KMS-11 (cell line): ENCODE data around the gene ALMS1.
"Not testable (repeated sequence)": the region's sequence is repeated elsewhere in the genome, so short reads cannot be mapped to it uniquely, and the experiment has no call there.

Experiments used
- H2AFZ ChIP-seq: fragments of 200-600 bp; sonication (generic); 2 replicates; pipeline ENCODE4 v1.6.1; 2016; ENCODE audit warnings: antibody characterized with exemption, mixed run types, low read depth
- H3K27ac ChIP-seq: fragments of 200-600 bp; sonication (generic); 2 replicates; pipeline ENCODE4 v1.6.1; 2016; ENCODE audit warnings: mild to moderate bottlenecking, mixed run types
- H3K27me3 ChIP-seq: fragments of 200-600 bp; sonication (generic); 2 replicates; pipeline ENCODE4 v1.6.1; 2017; ENCODE audit warnings: mild to moderate bottlenecking, low read depth, mixed run types, moderate library complexity; ENCODE audit not compliant: insufficient read depth
- H3K36me3 ChIP-seq: fragments of 200-600 bp; sonication (generic); 2 replicates; pipeline ENCODE4 v1.6.1; 2017; ENCODE audit warnings: mild to moderate bottlenecking, mixed run types; ENCODE audit not compliant: insufficient read depth
- H3K4me1 ChIP-seq: fragments of 200-600 bp; sonication (generic); 2 replicates; pipeline ENCODE4 v1.6.1; 2016; ENCODE audit warnings: mild to moderate bottlenecking, low read depth, mixed run types; ENCODE audit not compliant: poor library complexity, severe bottlenecking
- H3K4me2 ChIP-seq: fragments of 200-600 bp; sonication (generic); 2 replicates; pipeline ENCODE4 v1.7.0; 2016; ENCODE audit warnings: mild to moderate bottlenecking, mixed run types
- H3K4me3 ChIP-seq: fragments of 200-600 bp; sonication (generic); IDR thresholded peaks from 2 replicates; pipeline ENCODE4 v1.6.1; 2017; ENCODE audit warnings: low read depth, low read length, mixed read lengths; ENCODE audit not compliant: insufficient read depth
- H3K79me2 ChIP-seq: fragments of 200-600 bp; sonication (generic); 2 replicates; pipeline ENCODE4 v1.6.1; 2016; ENCODE audit warnings: low read depth, mixed run types; ENCODE audit not compliant: insufficient read depth
- H3K9ac ChIP-seq: fragments of 200-600 bp; sonication (generic); 2 replicates; pipeline ENCODE4 v1.6.1; 2016; ENCODE audit warnings: mild to moderate bottlenecking, mixed run types
- H4K20me1 ChIP-seq: fragments of 200-600 bp; sonication (generic); 2 replicates; pipeline ENCODE4 v1.6.1; 2016; ENCODE audit warnings: mild to moderate bottlenecking, mixed run types; ENCODE audit not compliant: insufficient read depth
- TF ChIP-seq, protein P1 (sequence below): fragments of 200-600 bp; sonication (generic); conservative IDR thresholded peaks from 2 replicates; pipeline ENCODE4 v1.6.1; 2017; ENCODE audit warnings: low read depth, mild to moderate bottlenecking, antibody characterized with exemption, low read length, moderate library complexity, mixed read lengths

The ALMS1 gene

DNA sequence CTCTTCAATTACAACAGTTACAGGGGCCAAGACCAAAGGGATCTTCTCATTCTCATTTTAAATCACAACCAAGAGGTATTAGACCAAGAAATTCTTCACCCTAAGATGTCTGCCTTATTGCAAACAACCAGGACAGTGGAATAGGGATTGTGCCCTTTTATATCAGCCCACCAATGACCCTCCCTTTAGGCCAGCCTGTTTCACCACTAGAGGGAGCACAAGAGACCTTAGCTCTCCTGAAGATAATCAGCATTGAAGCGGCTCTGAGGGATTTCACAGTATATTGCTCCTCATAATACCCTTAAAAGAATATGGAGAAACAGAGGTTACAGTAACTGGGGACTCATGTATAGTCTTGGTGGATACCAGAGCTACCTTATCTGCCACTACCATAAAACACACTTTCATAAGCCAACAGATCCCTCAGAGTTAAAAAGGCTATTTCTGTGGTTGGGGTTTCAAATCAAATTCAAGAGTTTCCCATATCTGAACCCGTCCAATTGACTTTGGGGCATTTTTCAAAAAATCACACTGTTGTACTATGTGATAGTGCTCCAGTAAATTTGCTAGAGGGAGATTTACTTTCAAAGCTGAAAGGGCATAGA, 245.1 kb downstream of the ALMS1 start:
- not testable (repeated sequence) for H3K27me3 ChIP-seq, H4K20me1 ChIP-seq, H3K27ac ChIP-seq, H3K4me2 ChIP-seq, H3K9ac ChIP-seq, H3K4me1 ChIP-seq, H3K4me3 ChIP-seq, H2AFZ ChIP-seq, H3K79me2 ChIP-seq, H3K36me3 ChIP-seq
- TF ChIP-seq, protein P1, sequence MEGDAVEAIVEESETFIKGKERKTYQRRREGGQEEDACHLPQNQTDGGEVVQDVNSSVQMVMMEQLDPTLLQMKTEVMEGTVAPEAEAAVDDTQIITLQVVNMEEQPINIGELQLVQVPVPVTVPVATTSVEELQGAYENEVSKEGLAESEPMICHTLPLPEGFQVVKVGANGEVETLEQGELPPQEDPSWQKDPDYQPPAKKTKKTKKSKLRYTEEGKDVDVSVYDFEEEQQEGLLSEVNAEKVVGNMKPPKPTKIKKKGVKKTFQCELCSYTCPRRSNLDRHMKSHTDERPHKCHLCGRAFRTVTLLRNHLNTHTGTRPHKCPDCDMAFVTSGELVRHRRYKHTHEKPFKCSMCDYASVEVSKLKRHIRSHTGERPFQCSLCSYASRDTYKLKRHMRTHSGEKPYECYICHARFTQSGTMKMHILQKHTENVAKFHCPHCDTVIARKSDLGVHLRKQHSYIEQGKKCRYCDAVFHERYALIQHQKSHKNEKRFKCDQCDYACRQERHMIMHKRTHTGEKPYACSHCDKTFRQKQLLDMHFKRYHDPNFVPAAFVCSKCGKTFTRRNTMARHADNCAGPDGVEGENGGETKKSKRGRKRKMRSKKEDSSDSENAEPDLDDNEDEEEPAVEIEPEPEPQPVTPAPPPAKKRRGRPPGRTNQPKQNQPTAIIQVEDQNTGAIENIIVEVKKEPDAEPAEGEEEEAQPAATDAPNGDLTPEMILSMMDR, result peak; percentile 85

DNA sequence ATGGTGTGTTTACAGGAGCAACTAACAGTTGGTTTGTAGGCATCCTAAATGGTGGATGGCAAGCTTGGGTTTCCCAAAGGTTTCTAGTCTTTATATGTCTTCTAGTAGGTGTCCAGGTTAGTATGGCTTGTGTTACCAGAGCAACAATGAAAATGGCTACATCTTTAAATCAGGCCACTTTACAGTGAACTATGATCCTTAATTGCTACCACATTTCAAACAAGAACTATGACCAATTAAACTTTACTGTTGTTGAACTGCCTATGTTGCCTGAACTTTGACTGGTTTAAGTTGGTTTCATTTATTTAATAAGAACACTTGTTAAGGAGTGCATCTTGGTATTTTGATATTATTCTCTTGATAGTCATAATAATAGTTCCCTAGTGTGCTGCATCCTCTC, 251.3 kb downstream of the ALMS1 start:
- not testable (repeated sequence) for H3K27ac ChIP-seq, H3K9ac ChIP-seq, H2AFZ ChIP-seq, H3K4me1 ChIP-seq, H3K27me3 ChIP-seq, H4K20me1 ChIP-seq, H3K4me2 ChIP-seq, H3K79me2 ChIP-seq, H3K36me3 ChIP-seq, H3K4me3 ChIP-seq

DNA sequence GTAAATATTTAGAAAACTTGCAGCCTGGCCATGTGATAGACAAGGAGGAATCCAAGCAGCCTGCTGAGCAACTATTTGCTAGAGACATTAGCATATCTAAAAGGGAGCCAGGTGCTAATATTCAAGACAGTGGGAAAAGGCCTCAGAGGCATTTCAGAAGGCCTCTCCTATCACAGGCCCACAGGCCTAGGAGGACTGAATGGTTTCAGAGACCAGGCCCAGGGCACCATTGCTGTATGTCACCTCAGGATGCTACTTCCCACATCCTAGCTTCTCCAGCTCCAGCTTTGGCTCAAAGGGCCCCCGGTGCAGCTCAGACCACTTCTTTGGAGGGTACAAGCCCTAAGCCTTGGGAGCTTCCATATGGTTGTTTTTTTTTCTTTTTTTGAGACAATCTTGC, 252.8 kb downstream of the ALMS1 start:
- TF ChIP-seq, protein P1, result no peak
- no peaks in the 10 kb centered on the region for H4K20me1 ChIP-seq
- no peak overlapping the region for H3K9ac ChIP-seq
- H3K36me3 ChIP-seq, result no peaks in the 10 kb centered on the region
- no peak overlapping the region for H3K27ac ChIP-seq
- no peak overlapping the region for H3K4me2 ChIP-seq
- H3K27me3 ChIP-seq, result no peaks in the 10 kb centered on the region
- no peaks in the 10 kb centered on the region for H3K4me1 ChIP-seq
- no peaks in the 10 kb centered on the region for H3K79me2 ChIP-seq
- no peak overlapping the region for H2AFZ ChIP-seq
- H3K4me3 ChIP-seq, result no peak overlapping the region

DNA sequence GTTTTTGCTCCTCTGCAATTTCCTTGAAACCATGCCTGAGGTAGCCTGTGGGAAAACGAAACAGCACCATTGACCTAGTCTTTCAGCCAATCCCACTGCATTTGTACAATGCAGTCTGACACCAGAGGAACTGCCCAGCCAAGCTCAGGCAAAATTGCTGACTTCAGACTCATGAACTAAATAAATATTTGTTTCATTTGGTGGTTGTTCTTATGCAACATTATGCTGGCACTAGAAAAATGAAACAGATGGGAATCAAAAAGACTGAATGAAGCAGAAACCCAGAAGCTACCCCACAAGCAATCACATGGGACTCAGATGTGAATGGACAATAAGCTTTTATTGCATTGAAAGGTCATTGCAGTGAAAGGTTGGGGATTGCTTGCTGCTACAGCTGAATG, 254.9 kb downstream of the ALMS1 start:
- H3K79me2 ChIP-seq, result no peaks in the 10 kb centered on the region
- H3K36me3 ChIP-seq, result no peaks in the 10 kb centered on the region
- no peak overlapping the region for H3K9ac ChIP-seq
- no peak overlapping the region for H3K4me3 ChIP-seq
- TF ChIP-seq, protein P1, result no peak
- H3K4me2 ChIP-seq, result no peak overlapping the region
- no peak overlapping the region for H3K27ac ChIP-seq
- no peak overlapping the region for H2AFZ ChIP-seq
- H4K20me1 ChIP-seq, result no peaks in the 10 kb centered on the region
- no peaks in the 10 kb centered on the region for H3K4me1 ChIP-seq
- no peaks in the 10 kb centered on the region for H3K27me3 ChIP-seq

DNA sequence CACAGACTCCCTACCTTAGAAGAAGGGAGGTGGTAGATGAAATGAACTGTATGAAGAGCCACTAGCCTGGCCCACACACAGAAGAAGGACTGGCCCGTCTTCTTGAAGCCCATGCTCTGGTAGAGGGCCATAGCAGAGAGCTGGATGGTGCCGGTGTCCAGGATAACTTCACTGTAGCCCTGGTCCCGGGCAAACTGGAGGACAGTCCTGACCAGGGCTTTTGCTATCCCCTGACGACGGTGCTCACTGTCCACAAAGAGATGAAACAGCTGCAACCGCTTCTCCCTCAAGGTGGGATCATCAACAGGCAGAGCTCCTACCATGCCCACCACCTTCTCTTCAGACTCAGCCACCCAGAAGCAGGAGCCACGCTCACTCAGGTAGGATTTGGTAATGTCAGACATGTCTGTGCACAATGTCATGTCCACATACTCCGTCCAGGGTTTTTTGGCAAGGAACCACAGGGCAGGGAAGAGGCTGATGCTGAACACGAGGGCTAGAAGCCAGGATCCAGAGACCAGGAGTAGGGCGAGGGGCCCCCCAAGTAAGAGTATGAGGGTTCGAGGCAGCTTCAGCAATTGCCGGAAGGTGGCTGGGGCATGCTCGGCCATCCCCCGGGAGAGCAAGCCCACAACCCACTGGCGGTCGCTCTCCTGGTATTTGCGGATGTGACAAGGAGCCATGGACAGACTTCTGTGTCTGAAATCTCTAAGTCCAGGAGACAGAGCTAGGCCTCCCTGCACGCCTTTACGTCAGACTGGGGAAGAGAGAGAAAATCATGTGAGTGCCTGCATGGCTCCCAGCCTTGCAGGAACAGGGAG, 255.5 kb downstream of the ALMS1 start:
- H3K4me1 ChIP-seq, result no peaks in the 10 kb centered on the region
- no peaks in the 10 kb centered on the region for H3K36me3 ChIP-seq
- H3K27me3 ChIP-seq, result no peaks in the 10 kb centered on the region
- TF ChIP-seq, protein P1, result no peak
- no peak overlapping the region for H3K4me2 ChIP-seq
- H3K27ac ChIP-seq, result no peak overlapping the region
- H2AFZ ChIP-seq, result no peak overlapping the region
- H3K4me3 ChIP-seq, result no peak overlapping the region
- no peaks in the 10 kb centered on the region for H4K20me1 ChIP-seq
- no peaks in the 10 kb centered on the region for H3K79me2 ChIP-seq
- no peak overlapping the region for H3K9ac ChIP-seq
